ENCODE measurements around the gene CD79B. TPM values are rescaled to one million over a fixed set of nuclear protein-coding genes. Genes with fewer than 3 reads are reported as not detected.

The CD79B gene
- total RNA-seq, 1 donor from 2014 or later = 0.25 TPM

DNA sequence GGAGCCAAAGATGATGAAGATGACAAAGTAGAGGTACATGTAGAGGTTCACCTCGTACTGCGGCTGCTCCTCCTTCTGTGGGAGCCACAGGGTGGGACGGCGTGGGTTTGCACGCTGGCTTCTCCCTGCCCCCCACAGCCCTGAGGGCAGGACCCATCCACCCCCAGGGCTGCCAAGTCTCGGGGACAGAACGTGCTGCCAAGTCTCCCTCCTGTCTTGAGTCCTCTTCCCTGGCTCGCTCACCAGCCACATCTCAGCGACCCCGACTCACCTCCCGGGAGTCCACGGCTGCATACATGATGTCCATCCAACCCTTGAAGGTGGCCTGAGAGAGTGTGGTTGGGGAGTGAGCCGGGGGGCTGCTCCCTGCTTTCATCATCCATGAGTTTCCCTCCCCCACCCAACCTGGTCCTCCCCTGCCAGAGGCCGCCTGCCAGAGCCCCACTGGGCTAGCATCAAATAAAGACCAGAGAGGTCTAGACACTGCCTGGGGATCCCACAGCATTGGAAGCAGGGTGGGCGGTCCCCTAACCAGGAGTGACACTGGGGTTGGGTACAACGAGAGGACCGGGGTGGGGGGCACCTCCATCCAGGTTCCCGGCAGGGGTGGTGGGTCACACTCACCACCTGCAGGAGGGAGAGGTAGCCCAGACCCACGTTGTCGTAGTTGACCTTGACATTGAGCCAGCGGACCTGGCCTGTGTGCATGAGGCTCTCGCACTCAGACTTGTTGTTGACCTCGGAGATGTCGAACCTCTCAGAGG is 12.8 kb upstream of the CD79B start:
- no peaks in the 10 kb centered on the region for H3K4me1 ChIP-seq (ENCODE audit: insufficient read depth, low read length)
- no peak overlapping the region for H3K9ac ChIP-seq (ENCODE audit: low read length)
- no peak for DNase-seq (ENCODE audit: low read depth)
- Mint-ChIP-seq H3K27me3 (ENCODE audit: low read depth, unreplicated experiment) (peaks cover 21% of the 10 kb centered on the region), H3K4me1 (ENCODE audit: low read depth, unreplicated experiment) (no peaks in the 10 kb centered on the region), H3K4me3 (ENCODE audit: unreplicated experiment) (no peak overlapping the region), H3K36me3 (ENCODE audit: low read depth, unreplicated experiment) (no peaks in the 10 kb centered on the region), H3K27ac (ENCODE audit: unreplicated experiment) (no peak overlapping the region), H3K9me3 (ENCODE audit: unreplicated experiment) (peaks cover 3% of the 10 kb centered on the region)
- H3K4me2 ChIP-seq (ENCODE audit: low read length) = no peak overlapping the region
- no peaks in the 10 kb centered on the region for H3K79me2 ChIP-seq (ENCODE audit: insufficient read depth, low read length)
- no peak overlapping the region for H3K4me3 ChIP-seq (ENCODE audit: insufficient read depth, low read depth, low read length)
- FAIRE-seq = no peak
- TF ChIP-seq EZH2 (IDR thresholded peaks at IDR 0.05; ENCODE audit: insufficient read depth, low read length) = no peak
- TF ChIP-seq, protein P1, sequence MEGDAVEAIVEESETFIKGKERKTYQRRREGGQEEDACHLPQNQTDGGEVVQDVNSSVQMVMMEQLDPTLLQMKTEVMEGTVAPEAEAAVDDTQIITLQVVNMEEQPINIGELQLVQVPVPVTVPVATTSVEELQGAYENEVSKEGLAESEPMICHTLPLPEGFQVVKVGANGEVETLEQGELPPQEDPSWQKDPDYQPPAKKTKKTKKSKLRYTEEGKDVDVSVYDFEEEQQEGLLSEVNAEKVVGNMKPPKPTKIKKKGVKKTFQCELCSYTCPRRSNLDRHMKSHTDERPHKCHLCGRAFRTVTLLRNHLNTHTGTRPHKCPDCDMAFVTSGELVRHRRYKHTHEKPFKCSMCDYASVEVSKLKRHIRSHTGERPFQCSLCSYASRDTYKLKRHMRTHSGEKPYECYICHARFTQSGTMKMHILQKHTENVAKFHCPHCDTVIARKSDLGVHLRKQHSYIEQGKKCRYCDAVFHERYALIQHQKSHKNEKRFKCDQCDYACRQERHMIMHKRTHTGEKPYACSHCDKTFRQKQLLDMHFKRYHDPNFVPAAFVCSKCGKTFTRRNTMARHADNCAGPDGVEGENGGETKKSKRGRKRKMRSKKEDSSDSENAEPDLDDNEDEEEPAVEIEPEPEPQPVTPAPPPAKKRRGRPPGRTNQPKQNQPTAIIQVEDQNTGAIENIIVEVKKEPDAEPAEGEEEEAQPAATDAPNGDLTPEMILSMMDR (IDR thresholded peaks at IDR 0.05; ENCODE audit: insufficient read depth, low read depth, low read length) = no peak
- no peaks in the 10 kb centered on the region for H4K20me1 ChIP-seq (ENCODE audit: insufficient read depth, low read length)
- no peak overlapping the region for H3K27ac ChIP-seq (ENCODE audit: low read depth, low read length)
- H3K36me3 ChIP-seq (ENCODE audit: insufficient read depth, low read length) = no peaks in the 10 kb centered on the region
- H2AFZ ChIP-seq (ENCODE audit: low read depth, low read length) = no peak overlapping the region
- no peaks in the 10 kb centered on the region for H3K27me3 ChIP-seq (ENCODE audit: insufficient read depth, low read length)
- H3K9me3 ChIP-seq (ENCODE audit: insufficient read depth, low read depth, low read length) = no peaks in the 10 kb centered on the region

DNA sequence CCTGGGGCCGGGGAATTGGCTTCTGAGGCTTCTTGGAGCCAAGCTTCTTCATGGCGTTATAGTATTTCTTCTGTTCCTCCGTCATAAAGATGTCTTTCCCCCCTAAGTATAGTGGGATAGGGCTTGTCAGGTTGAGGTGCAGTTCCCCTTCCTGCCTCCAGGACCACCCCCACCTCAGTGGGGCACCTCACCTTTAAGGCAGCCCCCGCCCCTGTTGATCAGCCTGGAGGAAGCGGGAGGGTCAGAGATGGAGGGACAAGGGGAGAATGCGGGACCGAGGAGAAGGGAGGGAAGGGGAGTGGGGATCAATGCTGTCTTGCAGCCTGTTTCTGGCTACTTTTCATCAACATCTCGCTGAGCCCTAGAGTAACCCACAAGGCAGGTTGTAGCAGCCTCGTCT is 11.6 kb upstream of the CD79B start:
- no peaks in the 10 kb centered on the region for H3K4me1 ChIP-seq (ENCODE audit: insufficient read depth, low read length)
- no peaks in the 10 kb centered on the region for H3K27me3 ChIP-seq (ENCODE audit: insufficient read depth, low read length)
- Mint-ChIP-seq H3K27me3 (ENCODE audit: low read depth, unreplicated experiment) (peaks cover 18% of the 10 kb centered on the region), H3K4me1 (ENCODE audit: low read depth, unreplicated experiment) (no peaks in the 10 kb centered on the region), H3K36me3 (ENCODE audit: low read depth, unreplicated experiment) (no peaks in the 10 kb centered on the region), H3K9me3 (ENCODE audit: unreplicated experiment) (peaks cover 3% of the 10 kb centered on the region), H3K4me3 (ENCODE audit: unreplicated experiment) (no peak overlapping the region), H3K27ac (ENCODE audit: unreplicated experiment) (no peak overlapping the region)
- H2AFZ ChIP-seq (ENCODE audit: low read depth, low read length) = no peak overlapping the region
- H3K36me3 ChIP-seq (ENCODE audit: insufficient read depth, low read length) = no peaks in the 10 kb centered on the region
- H3K9ac ChIP-seq (ENCODE audit: low read length) = no peak overlapping the region
- DNase-seq (ENCODE audit: low read depth) (no peak), FAIRE-seq (no peak)
- no peaks in the 10 kb centered on the region for H4K20me1 ChIP-seq (ENCODE audit: insufficient read depth, low read length)
- no peak overlapping the region for H3K4me3 ChIP-seq (ENCODE audit: insufficient read depth, low read depth, low read length)
- no peaks in the 10 kb centered on the region for H3K79me2 ChIP-seq (ENCODE audit: insufficient read depth, low read length)
- no peak overlapping the region for H3K4me2 ChIP-seq (ENCODE audit: low read length)
- H3K27ac ChIP-seq (ENCODE audit: low read depth, low read length) = no peak overlapping the region
- TF ChIP-seq EZH2 (IDR thresholded peaks at IDR 0.05; ENCODE audit: insufficient read depth, low read length) = no peak
- TF ChIP-seq, protein P1 (IDR thresholded peaks at IDR 0.05; ENCODE audit: insufficient read depth, low read depth, low read length) = no peak
- no peaks in the 10 kb centered on the region for H3K9me3 ChIP-seq (ENCODE audit: insufficient read depth, low read depth, low read length)

DNA sequence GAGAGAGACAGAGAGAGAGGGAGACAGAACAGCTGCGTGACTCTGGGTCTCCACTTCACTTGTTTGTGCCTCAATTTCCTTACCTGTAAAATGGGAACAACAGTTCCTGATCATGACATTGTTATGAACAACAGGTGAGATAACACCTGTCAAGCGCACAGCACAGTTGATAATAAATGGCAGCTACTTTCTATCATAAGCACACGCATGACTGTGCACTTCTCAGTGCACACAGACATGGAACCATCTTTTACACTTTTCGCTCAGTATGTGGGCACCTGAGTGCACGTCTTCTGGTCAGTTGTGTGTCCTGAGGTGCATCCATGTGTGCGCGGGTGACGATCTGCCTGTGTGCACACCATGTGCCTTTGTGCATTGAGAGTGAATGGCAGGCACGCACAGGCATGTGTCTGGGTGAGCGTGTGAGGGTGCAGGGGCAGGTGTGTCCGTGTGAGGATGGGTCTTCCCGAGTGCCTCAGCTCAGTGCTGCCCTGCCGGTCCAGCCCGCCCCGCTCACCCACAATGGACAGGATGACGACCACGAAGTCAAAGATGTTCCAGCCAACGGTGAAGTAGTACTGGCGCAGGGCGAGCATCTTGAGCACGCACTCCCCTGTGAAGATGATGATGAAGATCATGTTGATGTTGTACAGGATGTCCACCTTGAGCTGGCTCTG is 10.3 kb upstream of the CD79B start:
- Mint-ChIP-seq H3K4me3 (ENCODE audit: unreplicated experiment) (no peak overlapping the region), H3K27ac (ENCODE audit: unreplicated experiment) (no peak overlapping the region), H3K27me3 (ENCODE audit: low read depth, unreplicated experiment) (peaks cover 14% of the 10 kb centered on the region), H3K36me3 (ENCODE audit: low read depth, unreplicated experiment) (no peaks in the 10 kb centered on the region), H3K9me3 (ENCODE audit: unreplicated experiment) (peaks cover 3% of the 10 kb centered on the region), H3K4me1 (ENCODE audit: low read depth, unreplicated experiment) (no peaks in the 10 kb centered on the region)
- no peak overlapping the region for H3K9ac ChIP-seq (ENCODE audit: low read length)
- no peaks in the 10 kb centered on the region for H4K20me1 ChIP-seq (ENCODE audit: insufficient read depth, low read length)
- FAIRE-seq (no peak), DNase-seq (ENCODE audit: low read depth) (no peak)
- H3K36me3 ChIP-seq (ENCODE audit: insufficient read depth, low read length) = no peaks in the 10 kb centered on the region
- no peak overlapping the region for H2AFZ ChIP-seq (ENCODE audit: low read depth, low read length)
- no peaks in the 10 kb centered on the region for H3K9me3 ChIP-seq (ENCODE audit: insufficient read depth, low read depth, low read length)
- H3K27ac ChIP-seq (ENCODE audit: low read depth, low read length) = no peak overlapping the region
- no peaks in the 10 kb centered on the region for H3K79me2 ChIP-seq (ENCODE audit: insufficient read depth, low read length)
- TF ChIP-seq, protein P1 (IDR thresholded peaks at IDR 0.05; ENCODE audit: insufficient read depth, low read depth, low read length) = no peak
- TF ChIP-seq EZH2 (IDR thresholded peaks at IDR 0.05; ENCODE audit: insufficient read depth, low read length) = no peak
- H3K4me1 ChIP-seq (ENCODE audit: insufficient read depth, low read length) = no peaks in the 10 kb centered on the region
- no peak overlapping the region for H3K4me2 ChIP-seq (ENCODE audit: low read length)
- no peak overlapping the region for H3K4me3 ChIP-seq (ENCODE audit: insufficient read depth, low read depth, low read length)
- no peaks in the 10 kb centered on the region for H3K27me3 ChIP-seq (ENCODE audit: insufficient read depth, low read length)

All from astrocyte (in vitro differentiated cells and primary cell).